GM23338 (cell line): ENCODE results near the gene ONECUT3. TPM values are rescaled to one million over a fixed set of nuclear protein-coding genes. Genes with fewer than 3 reads are reported as not detected.
A peak's percentile ranks its signal among the peaks of the same experiment; 100 is the strongest.

ENCODE experiments used
- ATAC-seq: fragments of 200-7000 bp; cut with Tn5 transposase; 3 replicates; pipeline ENCODE4 v1.9.1; 2020
- DNase-seq: peaks from one replicate; pipeline ENCODE4 v3.0.0-alpha.2; 2015; ENCODE audit warnings: low spot score
- H2AFZ ChIP-seq: fragments of 200-600 bp; sonication (generic); 2 replicates; pipeline ENCODE4 v1.8.0; 2016; ENCODE audit warnings: antibody characterized with exemption, mild to moderate bottlenecking, moderate library complexity
- H3F3A ChIP-seq: fragments of 200-600 bp; sonication (generic); replicated peaks from 2 replicates; pipeline ENCODE4 v1.8.0; 2017; ENCODE audit warnings: antibody characterized with exemption, mixed run types, low read depth
- H3K27ac ChIP-seq: fragments of 200-600 bp; sonication (generic); 2 replicates; pipeline ENCODE4 v1.6.1; 2016; ENCODE audit warnings: low read depth
- H3K27me3 ChIP-seq: fragments of 200-600 bp; sonication (generic); 2 replicates; pipeline ENCODE4 v1.8.0; 2016; ENCODE audit warnings: mild to moderate bottlenecking, mixed run types, moderate library complexity; ENCODE audit not compliant: insufficient read depth
- H3K36me3 ChIP-seq: fragments of 200-600 bp; sonication (generic); 2 replicates; pipeline ENCODE4 v1.8.0; 2016; ENCODE audit warnings: mild to moderate bottlenecking; ENCODE audit not compliant: insufficient read depth
- H3K4me1 ChIP-seq: fragments of 200-600 bp; sonication (generic); 2 replicates; pipeline ENCODE4 v1.8.0; 2016; ENCODE audit warnings: mild to moderate bottlenecking, moderate library complexity; ENCODE audit not compliant: insufficient read depth
- H3K4me2 ChIP-seq: fragments of 200-600 bp; sonication (generic); 2 replicates; pipeline ENCODE4 v1.7.1; 2017; ENCODE audit warnings: mixed run types
- H3K4me3 ChIP-seq: fragments of 200-600 bp; sonication (generic); 2 replicates; pipeline ENCODE4 v1.6.1; 2016; ENCODE audit warnings: mixed run types
- H3K79me2 ChIP-seq: fragments of 200-600 bp; sonication (generic); replicated peaks from 2 replicates; pipeline ENCODE4 v1.8.0; 2017; ENCODE audit warnings: mild to moderate bottlenecking; ENCODE audit not compliant: insufficient read depth
- H3K9me2 ChIP-seq: fragments of 200-600 bp; sonication (generic); 2 replicates; pipeline ENCODE4 v1.8.0; 2017; ENCODE audit not compliant: insufficient read depth
- H4K20me1 ChIP-seq: fragments of 200-600 bp; sonication (generic); replicated peaks from 2 replicates; pipeline ENCODE4 v1.8.0; 2017; ENCODE audit warnings: mild to moderate bottlenecking; ENCODE audit not compliant: insufficient read depth
- H3K27ac Mint-ChIP-seq: 2 replicates; pipeline ENCODE4 v1.8.0; 2020; ENCODE audit warnings: inconsistent platforms, mild to moderate bottlenecking, moderate library complexity, mixed read lengths
- H3K27me3 Mint-ChIP-seq: 3 replicates; pipeline ENCODE4 v1.8.0; 2022; ENCODE audit warnings: low read depth, mild to moderate bottlenecking, moderate library complexity, mixed read lengths, inconsistent platforms; ENCODE audit not compliant: insufficient read depth, poor library complexity
- H3K36me3 Mint-ChIP-seq: 3 replicates; pipeline ENCODE4 v1.8.0; 2021; ENCODE audit warnings: low read depth, mild to moderate bottlenecking, inconsistent platforms, moderate library complexity, mixed read lengths
- H3K4me1 Mint-ChIP-seq: 3 replicates; pipeline ENCODE4 v1.8.0; 2020; ENCODE audit warnings: mild to moderate bottlenecking, inconsistent platforms, mixed read lengths
- H3K4me3 Mint-ChIP-seq: 3 replicates; pipeline ENCODE4 v1.8.0; 2021; ENCODE audit warnings: moderate library complexity, mild to moderate bottlenecking, inconsistent platforms, mixed read lengths
- H3K9me3 Mint-ChIP-seq: 3 replicates; pipeline ENCODE4 v1.8.0; 2020; ENCODE audit warnings: moderate library complexity, mild to moderate bottlenecking, inconsistent platforms, mixed read lengths
- CREB1 ChIP-seq: fragments of 250-450 bp; sonication (Bioruptor Pico); IDR thresholded peaks from 2 replicates; pipeline ENCODE4 v1.5.0; 2020; ENCODE audit warnings: low read depth, mild to moderate bottlenecking, moderate library complexity
- CTCF ChIP-seq, 2 experiments: fragments of 200-600 bp in 1 of 2; sonication (generic) in 1 of 2; conservative IDR thresholded peaks; 2 replicates each; pipeline versions ENCODE4 v1.5.1 to v1.6.1; 2016 to 2017; ENCODE audit warnings: antibody characterized with exemption in 2 of 2, low read depth in 2 of 2, mild to moderate bottlenecking in 2 of 2, moderate library complexity in 1 of 2
- POLR2AphosphoS5 ChIP-seq: IDR thresholded peaks from 2 replicates; pipeline ENCODE4 v1.6.1; 2016; ENCODE audit warnings: antibody characterized with exemption, low read depth
- ZNF331 ChIP-seq: fragments of 250-450 bp; sonication (Bioruptor Pico); IDR thresholded peaks from 2 replicates; pipeline ENCODE4 v1.5.0; 2020; ENCODE audit warnings: low read depth, mild to moderate bottlenecking, moderate library complexity
- ZNF462 ChIP-seq: fragments of 250-450 bp; sonication (Bioruptor Pico); IDR thresholded peaks from 2 replicates; pipeline ENCODE4 v1.5.0; 2020; ENCODE audit warnings: mild to moderate bottlenecking, moderate library complexity
- polyA plus RNA-seq: library from polyadenylated mRNA; unstranded; fragments of >200 nt; fragmentation: Nextera tagmentation; extraction: Ambion mirVana; gene quantifications from 2 replicates; pipeline ENCODE4 v1.2.1, GENCODE V29; 2016
- total RNA-seq: library from RNA; depleted of rRNA; stranded (reverse); fragments of >200 nt; shearing (Covaris generic); gene quantifications from 2 replicates; pipeline ENCODE4 v1.2.3, GENCODE V29; 2014

ONECUT3 gene
- total and polyA plus RNA-seq, 2 experiments from 2014 or later, result not detected

- no peak for DNase-seq
- H3K4me1 ChIP-seq, result peaks cover 16% of the 10 kb centered on the region
- H3K9me3 Mint-ChIP-seq, result peaks cover 29% of the 10 kb centered on the region
- no peak overlapping the region; the same call in 1 of the 2 replicates for H3K4me2 ChIP-seq
- no peaks in the 10 kb centered on the region for H3K79me2 ChIP-seq
- H4K20me1 ChIP-seq, result peaks cover 7% of the 10 kb centered on the region
- H3K27ac Mint-ChIP-seq, result no peak overlapping the region
- ATAC-seq, result peak; percentile 67
- no peak overlapping the region for H3K27ac ChIP-seq
- peaks cover 81% of the 10 kb centered on the region for H3K27me3 Mint-ChIP-seq
- H3K4me3 Mint-ChIP-seq, result no peak overlapping the region
- H3K4me3 ChIP-seq, result 0 out of 2 replicates have a peak overlapping the region, but pooled peaks have one; percentile 12
- H3K9me2 ChIP-seq, result no peaks in the 10 kb centered on the region
- peaks cover 6% of the 10 kb centered on the region; the same call in 2 of the 3 replicates for H3K4me1 Mint-ChIP-seq
- H2AFZ ChIP-seq, result no peak overlapping the region
- no peaks in the 10 kb centered on the region for H3K36me3 ChIP-seq
- no peaks in the 10 kb centered on the region for H3K36me3 Mint-ChIP-seq
- 0 out of 2 replicates have a peak, but pooled peaks cover 2% of the 10 kb centered on the region for H3F3A ChIP-seq
- peaks cover 98% of the 10 kb centered on the region for H3K27me3 ChIP-seq
- no peak for TF ChIP-seq ZNF462 (CRISPR knock-in tag)
- no peak for TF ChIP-seq ZNF331 (CRISPR knock-in tag)
- no peak for TF ChIP-seq POLR2AphosphoS5
- TF ChIP-seq CTCF (conservative IDR thresholded peaks at IDR 0.05; ENCODE audit: low read depth in 2 of 2), result peak; percentile 87 to 90
- TF ChIP-seq CREB1 (CRISPR knock-in tag), result no peak
These were observed 14.2 kb downstream of the ONECUT3 start for GRCh38 chr19:1767464-1767933.
